K562 (cell line): ENCODE data around the gene ITPK1. TPM values are rescaled to one million over a fixed set of nuclear protein-coding genes. Genes with fewer than 3 reads are reported as not detected.
A peak's percentile ranks its signal among the peaks of the same experiment; 100 is the strongest.

Source experiments
- ATF6 ChIP-seq: sonication (generic); formaldehyde crosslinking; IDR thresholded peaks from 2 replicates; pipeline ENCODE4 v1.4.0; 2020; ENCODE audit warnings: mild to moderate bottlenecking, missing genetic modification reagents
- BMI1 ChIP-seq: fragments of 150-350 bp; IDR thresholded peaks from 2 replicates; pipeline ENCODE4 v1.6.1; 2014; ENCODE audit warnings: low read length
- HDAC6 ChIP-seq: IDR thresholded peaks from 2 replicates; pipeline ENCODE4 v1.6.1; 2012; ENCODE audit warnings: low read depth, mild to moderate bottlenecking, control low read depth, inconsistent platforms, low read length, moderate library complexity
- ID3 ChIP-seq, 2 experiments: fragments of 250-450 bp in 1 of 2; fragments of 450-650 bp in 1 of 2; sonication (Bioruptor Pico) in 1 of 2; IDR thresholded peaks; 2 replicates each; pipeline versions ENCODE4 v1.6.1 to v1.8.0; 2016 to 2021; ENCODE audit warnings: mild to moderate bottlenecking in 2 of 2, moderate library complexity in 2 of 2, missing compliant biosample characterization in 1 of 2, missing genetic modification characterization in 1 of 2
- RAD21 ChIP-seq, 2 experiments: fragments of 250-450 bp in 1 of 2; fragments of 450-650 bp in 1 of 2; sonication (Bioruptor Pico) in 1 of 2; formaldehyde crosslinking in 1 of 2; IDR thresholded peaks in 1 of 2; conservative IDR thresholded peaks in 1 of 2; 2 replicates each; pipeline versions ENCODE4 v1.4.0 to v1.8.0; 2020 to 2022; ENCODE audit warnings: mild to moderate bottlenecking in 2 of 2, moderate library complexity in 1 of 2
- RERE ChIP-seq: sonication (generic); formaldehyde crosslinking; IDR thresholded peaks from 2 replicates; pipeline ENCODE4 v1.8.0; 2023; ENCODE audit warnings: missing genetic modification reagents, mild to moderate bottlenecking, borderline replicate concordance
- TEAD4 ChIP-seq, 2 experiments: sonication (generic) in 1 of 2; formaldehyde crosslinking in 1 of 2; IDR thresholded peaks; 2 replicates each; pipeline versions ENCODE4 v1.6.1 to v1.8.0; 2012 to 2022; ENCODE audit warnings: borderline replicate concordance in 1 of 2, inconsistent platforms in 1 of 2, low read length in 1 of 2, mild to moderate bottlenecking in 1 of 2, missing genetic modification reagents in 1 of 2
- XRCC3 ChIP-seq: fragments of 450-650 bp; IDR thresholded peaks from 2 replicates; pipeline ENCODE4 v1.6.1; 2017; ENCODE audit warnings: mild to moderate bottlenecking, moderate library complexity
- ZNF134 ChIP-seq: fragments of 250-450 bp; sonication (Bioruptor Pico); conservative IDR thresholded peaks from 2 replicates; pipeline ENCODE4 v1.4.0; 2020
- ZNF780A ChIP-seq: fragments of 250-450 bp; sonication (Bioruptor Pico); IDR thresholded peaks from 2 replicates; pipeline ENCODE4 v1.5.0; 2021; ENCODE audit warnings: mild to moderate bottlenecking
- ZNF830 ChIP-seq: fragments of 250-450 bp; sonication (Bioruptor Pico); IDR thresholded peaks from 2 replicates; pipeline ENCODE4 v1.5.0; 2021; ENCODE audit warnings: mild to moderate bottlenecking
- polyA plus RNA-seq, 8 experiments: library from polyadenylated mRNA; depleted of rRNA in 4 of 8; stranded (reverse) in 5 of 8; unstranded in 3 of 8; fragments of >200 nt; fragmentation: Nextera tagmentation in 2 of 8; fragmentation: Illumina TruSeq in 1 of 8; extraction: Ambion mirVana in 2 of 8; extraction: Trizol in 1 of 8; gene quantifications; 2 replicates each; pipeline versions ENCODE4 v1.2.1 to v1.2.3, GENCODE V29; 2011 to 2014; ENCODE audit warnings: inconsistent platforms in 1 of 8, missing spikeins in 1 of 8
- total RNA-seq, 7 experiments: library from RNA; depleted of rRNA in 6 of 7; stranded (reverse); fragments of >200 nt in 6 of 7; fragmentation: Illumina TruSeq in 2 of 7; extraction: Trizol in 2 of 7; gene quantifications; 2 replicates each; pipeline versions ENCODE4 v1.2.1 to v1.2.3, GENCODE V29; 2011 to 2021; ENCODE audit warnings: low replicate concordance in 1 of 7
- TF ChIP-seq, protein P1 (sequence below), 3 experiments: IDR thresholded peaks in 2 of 3; conservative IDR thresholded peaks in 1 of 3; 2 replicates each; pipeline ENCODE4 v1.5.1; 2011 to 2012; ENCODE audit warnings: low read length in 3 of 3, mild to moderate bottlenecking in 3 of 3, control low read depth in 2 of 3, improper control_type of control experiment in 1 of 3, inconsistent platforms in 1 of 3, low read depth in 1 of 3, mixed read lengths in 1 of 3, moderate library complexity in 1 of 3; ENCODE audit not compliant: insufficient read depth in 2 of 3
- TF ChIP-seq, protein P2 (sequence below): fragments of 250-450 bp; sonication (Bioruptor Pico); IDR thresholded peaks from 2 replicates; pipeline ENCODE4 v1.8.0; 2022; ENCODE audit warnings: inconsistent platforms, mild to moderate bottlenecking, moderate library complexity, borderline replicate concordance

Gene ITPK1
- total and polyA plus RNA-seq, 9 of the 15 experiments (the other 6 are each of a cell fraction or from before 2014, with no cell fraction given), result 1.2 to 39.2 (median 23.0) TPM

DNA sequence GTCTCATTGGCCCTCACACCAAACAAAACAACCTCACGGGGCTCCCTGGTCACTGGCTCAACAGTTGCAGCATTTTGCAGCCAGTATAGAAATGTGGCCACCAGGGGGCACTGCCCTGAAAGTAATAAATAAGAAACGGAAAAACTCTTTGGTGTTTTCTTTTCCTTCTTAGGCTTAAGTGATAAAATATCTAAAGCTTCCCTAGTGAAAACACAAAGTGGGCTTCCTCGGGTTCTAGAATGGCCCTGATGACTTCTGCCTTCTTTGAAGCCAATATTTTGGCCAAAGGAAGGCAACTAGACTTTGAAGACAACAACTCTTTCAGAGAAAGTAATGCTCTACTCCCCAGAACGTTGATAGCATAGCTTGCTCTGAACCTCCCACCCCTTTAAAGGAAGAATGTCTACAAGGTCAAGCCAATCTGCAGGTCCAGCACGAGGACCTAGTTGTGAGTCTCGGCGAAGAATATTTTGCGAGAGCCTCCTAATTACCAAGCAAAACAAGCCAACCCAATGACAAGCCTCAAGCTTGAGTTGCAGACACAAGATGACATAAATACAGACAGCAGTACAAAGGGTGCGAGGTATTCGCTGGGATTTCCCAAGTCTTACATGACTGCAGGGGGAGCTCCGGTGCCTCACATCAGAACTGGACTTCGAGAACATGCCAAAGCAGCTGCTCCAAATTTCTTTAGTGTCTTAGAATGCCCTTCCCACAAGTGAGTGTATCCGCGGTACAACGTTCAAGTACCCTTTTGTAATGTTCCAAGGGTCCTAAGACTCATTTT lies 2.6 kb downstream of the ITPK1 start (continued):
- TF ChIP-seq RAD21 (CRISPR knock-in tag; conservative IDR thresholded peaks at IDR 0.05 in 1 of 2, IDR thresholded peaks at IDR 0.05 in 1 of 2) (peak; percentile 28 to 63), HDAC6 (no peak), ZNF830 (CRISPR knock-in tag) (no peak), ZNF134 (peak; percentile 87), ZNF780A (no peak), ID3 (CRISPR knock-in tag; IDR thresholded peaks at IDR 0.05) (no peak), ID3 (tag; IDR thresholded peaks at IDR 0.05) (no peak), XRCC3 (no peak), ATF6 (CRISPR knock-in tag) (no peak), BMI1 (no peak), TEAD4 (IDR thresholded peaks at IDR 0.05; ENCODE audit: low read length) (0 out of 2 replicates have a peak, but pooled peaks have one; percentile 16), TEAD4 (CRISPR knock-in tag; IDR thresholded peaks at IDR 0.05; ENCODE audit: borderline replicate concordance) (no peak), RERE (CRISPR knock-in tag) (no peak)
- TF ChIP-seq, protein P1, sequence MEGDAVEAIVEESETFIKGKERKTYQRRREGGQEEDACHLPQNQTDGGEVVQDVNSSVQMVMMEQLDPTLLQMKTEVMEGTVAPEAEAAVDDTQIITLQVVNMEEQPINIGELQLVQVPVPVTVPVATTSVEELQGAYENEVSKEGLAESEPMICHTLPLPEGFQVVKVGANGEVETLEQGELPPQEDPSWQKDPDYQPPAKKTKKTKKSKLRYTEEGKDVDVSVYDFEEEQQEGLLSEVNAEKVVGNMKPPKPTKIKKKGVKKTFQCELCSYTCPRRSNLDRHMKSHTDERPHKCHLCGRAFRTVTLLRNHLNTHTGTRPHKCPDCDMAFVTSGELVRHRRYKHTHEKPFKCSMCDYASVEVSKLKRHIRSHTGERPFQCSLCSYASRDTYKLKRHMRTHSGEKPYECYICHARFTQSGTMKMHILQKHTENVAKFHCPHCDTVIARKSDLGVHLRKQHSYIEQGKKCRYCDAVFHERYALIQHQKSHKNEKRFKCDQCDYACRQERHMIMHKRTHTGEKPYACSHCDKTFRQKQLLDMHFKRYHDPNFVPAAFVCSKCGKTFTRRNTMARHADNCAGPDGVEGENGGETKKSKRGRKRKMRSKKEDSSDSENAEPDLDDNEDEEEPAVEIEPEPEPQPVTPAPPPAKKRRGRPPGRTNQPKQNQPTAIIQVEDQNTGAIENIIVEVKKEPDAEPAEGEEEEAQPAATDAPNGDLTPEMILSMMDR (IDR thresholded peaks at IDR 0.05 in 2 of 3, conservative IDR thresholded peaks at IDR 0.05 in 1 of 3; ENCODE audit: insufficient read depth in 2 of 3, low read depth in 1 of 3, low read length in 3 of 3), result peak; percentile 64 to 73 (median 66)
- TF ChIP-seq, protein P2, sequence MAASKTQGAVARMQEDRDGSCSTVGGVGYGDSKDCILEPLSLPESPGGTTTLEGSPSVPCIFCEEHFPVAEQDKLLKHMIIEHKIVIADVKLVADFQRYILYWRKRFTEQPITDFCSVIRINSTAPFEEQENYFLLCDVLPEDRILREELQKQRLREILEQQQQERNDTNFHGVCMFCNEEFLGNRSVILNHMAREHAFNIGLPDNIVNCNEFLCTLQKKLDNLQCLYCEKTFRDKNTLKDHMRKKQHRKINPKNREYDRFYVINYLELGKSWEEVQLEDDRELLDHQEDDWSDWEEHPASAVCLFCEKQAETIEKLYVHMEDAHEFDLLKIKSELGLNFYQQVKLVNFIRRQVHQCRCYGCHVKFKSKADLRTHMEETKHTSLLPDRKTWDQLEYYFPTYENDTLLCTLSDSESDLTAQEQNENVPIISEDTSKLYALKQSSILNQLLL (CRISPR knock-in tag), result no peak
